ENCODE measurements around the gene TAF8.

TAF8 gene

DNA sequence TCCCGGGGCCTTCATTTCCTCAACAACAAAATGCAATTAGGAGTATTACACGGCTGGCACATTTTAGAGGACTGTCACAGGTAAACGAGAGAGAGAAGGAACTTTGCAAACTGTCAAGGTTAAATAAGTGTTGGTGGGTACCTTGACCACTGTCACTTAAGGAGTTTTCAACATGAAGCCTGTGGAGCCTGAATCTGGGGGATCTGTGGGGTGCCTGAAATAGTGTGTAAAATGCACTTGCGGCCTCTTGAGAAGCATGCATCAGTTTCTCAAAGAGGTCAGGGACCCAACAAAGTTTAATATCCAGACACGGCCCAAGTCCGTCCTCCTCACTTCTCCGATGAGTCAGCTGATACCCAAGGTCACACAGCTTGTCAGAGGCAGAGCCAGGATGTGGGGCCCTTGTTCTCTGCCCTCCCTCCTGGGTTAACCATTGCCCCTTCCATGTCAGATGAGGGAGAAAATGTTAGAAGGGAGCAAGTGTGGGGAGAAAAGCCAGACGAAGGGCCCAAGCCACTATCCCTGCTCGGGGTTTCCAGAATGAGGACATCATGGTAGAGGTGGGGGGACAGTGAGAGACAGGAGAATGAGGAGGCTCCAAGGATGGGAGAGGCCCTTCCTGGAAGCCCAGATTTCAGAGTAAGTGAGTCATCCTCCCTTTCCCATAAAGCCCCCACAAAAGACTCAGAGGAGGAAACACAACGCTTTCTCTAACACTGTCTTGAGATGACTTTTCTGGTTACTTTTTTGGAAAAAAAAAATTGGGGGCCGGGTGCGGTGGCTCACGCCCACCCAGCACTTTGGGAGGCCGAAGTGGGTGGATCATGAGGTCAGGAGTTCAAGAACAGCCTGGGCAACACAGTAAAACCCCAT, 49.9 kb downstream of the TAF8 start:
- DNase-seq, result no peak

DNA sequence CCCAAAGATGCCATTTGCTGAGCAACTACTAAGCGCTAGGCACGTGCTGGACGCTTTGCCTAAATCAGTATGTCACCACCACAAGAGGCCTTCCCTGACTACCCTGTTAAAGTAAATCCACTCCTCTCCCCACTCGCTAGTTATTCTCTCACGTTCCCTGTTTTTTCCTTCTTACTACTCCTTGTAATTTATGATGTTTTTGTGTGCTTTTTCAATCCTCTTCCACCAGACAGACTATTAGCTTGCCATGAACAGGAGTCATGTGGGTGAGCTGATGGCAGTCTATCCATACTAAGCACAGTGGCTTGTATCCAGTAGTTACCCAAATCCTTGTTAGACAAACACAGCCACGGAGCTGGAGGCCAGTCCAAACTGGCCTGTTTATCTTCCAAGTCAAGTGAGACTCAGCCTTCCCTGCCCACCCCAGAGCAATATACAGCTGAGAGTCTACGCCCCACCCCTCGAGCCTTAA, 50.9 kb downstream of the TAF8 start:
- DNase-seq, result no peak

GRCh38 chr6:42103216-42103615, 52.9 kb downstream of the TAF8 start:
- no peak for DNase-seq

DNA sequence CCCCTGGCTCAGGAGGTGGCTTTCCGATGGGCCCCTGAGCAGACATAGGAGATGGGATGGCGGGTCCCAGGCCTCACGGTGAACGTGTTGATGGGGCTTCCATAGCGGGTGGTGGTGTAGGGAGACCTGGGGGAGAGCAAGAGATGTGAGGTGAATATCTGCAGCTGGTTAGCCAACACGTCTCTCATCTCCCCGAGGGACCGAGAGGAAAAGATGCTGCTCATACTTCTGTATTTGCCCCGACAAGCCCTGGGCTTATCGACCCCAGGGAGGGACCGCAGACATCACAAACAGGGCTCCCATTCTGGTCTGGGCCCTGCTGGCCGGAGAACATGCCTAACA, 53.4 kb downstream of the TAF8 start:
- DNase-seq, result no peak

DNA sequence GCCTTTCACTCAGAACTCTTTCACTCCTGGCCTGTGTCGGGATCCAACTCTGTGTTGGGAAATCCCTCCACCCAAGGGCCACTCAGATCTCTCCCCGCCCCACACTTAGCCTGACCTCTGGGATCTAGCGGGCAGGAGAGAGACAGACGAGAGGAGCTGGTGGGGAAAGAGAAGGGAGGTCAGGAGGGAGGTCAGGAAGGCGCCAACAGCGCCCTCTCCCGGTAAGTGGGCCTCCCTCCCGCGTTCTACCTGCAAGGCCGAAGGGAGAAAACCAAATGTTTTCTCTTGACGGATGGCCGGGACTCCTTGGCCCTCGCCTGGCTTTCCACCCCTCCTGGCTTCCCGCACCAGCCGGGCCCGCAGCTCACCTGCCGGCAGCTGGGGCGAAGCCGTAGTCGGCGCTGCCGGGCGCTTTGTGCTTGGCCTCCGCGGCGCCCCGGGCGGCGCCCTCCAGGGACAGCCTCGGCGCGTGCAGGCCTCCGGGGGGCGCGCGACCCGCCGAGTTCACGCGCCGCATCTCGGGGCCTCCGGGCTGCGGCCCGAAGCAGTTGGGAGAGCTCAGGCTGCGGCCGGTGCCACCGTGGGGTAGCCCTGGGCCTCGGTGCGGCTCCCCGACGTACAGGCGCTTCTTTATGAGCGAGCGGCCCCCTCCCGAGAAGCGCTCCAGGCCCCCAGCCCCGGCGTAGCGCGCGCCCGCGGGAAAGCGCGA, 53.9 kb downstream of the TAF8 start:
- peak; percentile 91 for DNase-seq

GRCh38 chr6:42104804-42105125, 54.4 kb downstream of the TAF8 start:
- no peak for DNase-seq

DNA sequence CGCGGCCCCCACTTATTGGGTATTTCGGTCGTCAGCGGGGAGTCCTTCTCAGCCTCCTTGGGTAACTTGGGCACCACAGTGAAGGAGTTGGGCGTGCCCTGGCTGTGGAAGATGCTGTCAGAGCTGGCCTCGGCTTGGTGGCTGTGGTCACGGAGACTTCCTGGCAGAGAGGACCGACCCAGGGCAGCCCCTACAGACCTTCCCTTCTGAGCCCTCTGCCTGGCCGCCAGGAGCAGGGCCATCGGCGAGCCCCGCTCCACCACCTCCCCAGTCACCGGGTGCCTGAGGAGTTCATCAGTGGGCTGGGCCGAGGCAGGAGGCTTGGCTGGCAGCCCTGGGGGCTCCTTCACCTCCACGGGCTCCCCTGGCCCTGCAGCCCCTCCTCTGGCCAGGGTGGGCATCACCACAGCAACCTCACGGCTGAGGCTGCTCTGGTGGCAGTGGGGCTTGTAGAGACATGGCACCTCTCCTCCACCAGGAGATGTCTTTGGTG, 54.9 kb downstream of the TAF8 start:
- DNase-seq, result no peak

DNA sequence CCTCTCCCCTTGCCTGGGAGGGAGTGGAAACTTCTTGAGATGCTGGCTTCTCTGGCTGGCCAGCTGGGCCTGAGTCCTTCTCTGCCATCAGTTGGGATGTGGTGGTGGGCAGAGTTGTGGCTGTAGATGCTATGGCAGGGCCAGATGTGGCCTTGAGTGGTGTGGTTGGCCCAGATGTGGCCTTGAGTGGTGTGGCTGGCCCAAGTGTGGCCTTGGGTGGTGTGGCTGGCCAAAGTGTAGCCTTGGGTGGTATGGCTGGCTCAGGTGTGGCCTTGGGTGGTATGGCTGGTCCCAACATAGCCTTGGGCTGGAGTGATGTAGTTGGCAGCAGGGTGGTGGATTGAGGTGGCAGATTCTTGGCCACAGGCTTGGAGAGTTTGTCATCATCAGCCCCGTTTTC, 55.4 kb downstream of the TAF8 start:
- DNase-seq, result no peak

DNA sequence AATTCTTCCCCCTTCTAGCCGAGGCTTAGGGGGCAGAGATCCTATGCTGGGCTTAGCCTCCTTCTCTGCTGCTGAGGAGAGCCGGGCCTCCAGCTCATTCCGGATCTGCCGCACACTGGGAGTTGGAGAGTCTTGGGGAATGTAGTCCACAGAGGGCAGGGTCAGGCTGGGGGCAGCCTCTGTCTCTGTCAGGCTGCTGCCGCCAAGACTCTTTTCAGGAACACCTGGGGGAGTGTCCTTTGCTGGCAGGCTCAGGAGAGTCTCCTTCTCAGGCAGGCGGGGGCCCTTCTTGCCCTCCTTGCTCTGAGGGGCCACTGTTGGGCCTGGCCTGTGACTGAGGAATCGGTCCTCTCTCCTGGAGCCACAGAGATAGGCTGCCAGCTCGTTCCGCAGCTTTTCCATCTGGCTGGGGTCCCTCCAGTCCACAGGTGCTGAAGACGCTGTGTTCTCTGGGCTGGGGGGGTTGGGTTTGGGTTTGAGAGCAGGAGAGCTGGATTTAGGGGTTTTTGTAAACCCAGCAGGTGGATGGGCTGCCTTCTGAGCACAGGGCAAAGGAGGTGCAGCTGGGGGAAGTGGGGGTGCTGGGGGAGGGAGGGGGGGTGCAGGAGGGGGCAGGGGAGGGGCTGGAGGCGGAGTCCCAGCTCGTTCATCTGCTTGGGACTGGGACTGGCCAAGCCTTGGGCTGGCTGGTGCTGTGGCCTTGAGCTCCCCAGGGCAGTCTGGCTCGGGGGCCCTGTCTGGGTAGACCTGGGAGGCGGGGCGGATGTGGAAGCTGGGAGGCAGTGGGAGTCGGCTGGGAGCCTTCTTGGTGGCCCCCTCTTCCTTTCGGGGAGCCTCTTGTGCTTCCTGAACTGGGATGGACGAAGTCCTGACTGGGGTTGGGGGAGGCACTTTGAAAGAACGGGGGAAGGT, 56.0 kb downstream of the TAF8 start:
- DNase-seq, result peak; percentile 29

- DNase-seq, result no peak
Observed at GRCh38 chr6:42108071-42108470, 57.7 kb downstream of the TAF8 start.

- no peak for DNase-seq
Observed at GRCh38 chr6:42110683-42111082, 60.4 kb downstream of the TAF8 start.

DNA sequence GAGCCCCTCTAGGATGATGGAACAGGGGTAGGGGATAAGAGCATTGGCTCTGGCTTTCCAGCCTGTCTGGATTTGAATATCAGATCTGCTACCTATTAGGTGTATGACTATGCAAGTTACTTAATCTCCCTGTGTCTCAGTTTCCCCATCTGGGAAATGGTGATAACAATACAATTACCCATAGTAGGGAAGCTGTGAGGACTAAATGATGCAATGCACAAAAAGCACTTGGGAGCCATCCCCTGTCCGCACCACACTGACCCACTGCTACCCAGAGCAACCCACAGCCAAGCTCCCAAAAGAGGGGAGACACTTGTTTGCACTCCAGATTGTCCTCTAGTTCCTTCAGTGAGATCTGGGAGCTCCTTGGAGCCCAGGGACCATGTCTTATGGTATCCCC, 62.0 kb downstream of the TAF8 start:
- DNase-seq, result no peak

DNA sequence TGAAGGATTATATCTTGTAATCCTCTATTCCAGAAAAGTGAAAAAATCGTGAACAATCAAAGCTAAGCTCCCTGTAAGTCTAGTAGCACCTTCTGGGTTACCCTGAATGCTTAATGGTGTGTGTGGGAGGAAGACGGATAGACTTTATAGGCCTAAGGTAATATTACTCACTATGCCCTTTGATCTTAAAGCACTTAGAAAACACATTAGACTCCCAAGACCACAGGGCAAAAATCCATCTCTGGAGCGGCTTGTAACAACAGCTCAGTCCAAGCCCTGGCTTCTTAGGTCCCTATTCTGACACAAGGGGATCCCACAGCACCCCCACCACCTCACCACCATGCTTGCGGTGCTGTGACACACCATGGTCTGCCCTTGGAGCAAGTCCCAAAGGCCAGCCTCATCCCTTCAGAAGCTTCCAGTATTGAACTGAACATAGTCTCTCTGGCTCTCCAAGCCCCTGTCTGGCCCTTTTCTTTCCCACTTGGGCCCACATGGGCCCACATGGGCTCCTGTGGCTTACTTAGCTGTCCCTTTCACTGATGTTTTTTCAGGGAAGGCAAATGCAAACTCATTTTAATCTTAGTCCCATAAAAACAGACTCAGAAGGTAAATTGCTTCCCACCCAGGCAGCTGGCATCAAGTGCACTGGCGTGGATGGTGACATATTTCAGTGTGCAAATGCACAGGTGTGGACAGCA, 63.8 kb downstream of the TAF8 start:
- no peak for DNase-seq

GRCh38 chr6:42117843-42118161, 67.5 kb downstream of the TAF8 start:
- DNase-seq, result no peak

GRCh38 chr6:42118162-42119001, 68.1 kb downstream of the TAF8 start:
- no peak for DNase-seq

DNA sequence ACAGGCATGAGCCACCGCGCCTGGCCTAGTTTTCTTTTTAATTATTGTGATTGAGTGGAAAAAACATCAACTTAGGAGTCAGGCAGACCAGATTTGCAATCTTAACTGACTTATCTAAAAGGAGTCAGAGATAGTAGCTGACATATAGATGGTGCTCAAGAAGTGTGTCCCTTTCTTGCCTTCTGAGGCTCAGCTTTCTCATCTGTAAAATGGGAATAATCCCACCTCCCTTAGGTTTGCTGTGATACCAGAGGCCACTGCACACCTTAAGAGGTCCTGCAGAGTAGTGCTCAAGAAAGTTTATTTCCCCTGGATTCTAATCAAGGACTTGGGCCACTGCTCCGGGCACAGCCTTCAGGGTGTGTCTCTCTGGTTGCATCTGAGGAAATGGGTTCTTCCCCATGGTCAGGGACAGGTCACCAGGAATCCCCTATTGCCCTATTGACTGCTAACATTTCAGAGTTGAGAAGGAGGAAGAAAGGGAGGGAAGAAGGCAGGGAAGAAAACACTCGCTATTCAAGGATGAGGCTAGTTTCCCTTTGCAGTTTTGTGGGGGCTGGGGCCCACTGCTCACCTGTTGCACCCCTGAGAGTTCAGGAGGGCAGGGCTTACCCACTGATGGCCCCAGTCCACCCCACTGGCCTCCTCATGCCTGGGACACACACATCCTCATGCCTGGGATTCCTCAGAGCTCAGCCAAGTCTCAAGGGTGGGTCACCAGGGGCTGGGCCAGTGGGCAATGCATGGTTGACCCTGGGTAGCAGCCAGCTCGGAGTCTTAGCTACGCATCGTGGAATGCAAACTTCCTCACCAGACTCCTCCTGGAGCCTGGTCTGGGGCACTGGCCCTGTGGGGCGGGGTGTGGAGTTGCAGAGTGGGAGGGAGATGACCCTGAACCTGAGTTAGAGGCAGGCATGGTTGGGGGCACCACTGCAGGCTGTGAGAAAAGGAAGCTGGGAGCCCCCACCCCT, 70.9 kb downstream of the TAF8 start:
- no peak for DNase-seq

- no peak for DNase-seq
Observed at GRCh38 chr6:42123379-42124103, 73.2 kb downstream of the TAF8 start.

- no peak for DNase-seq
Observed at GRCh38 chr6:42124223-42124836, 74.0 kb downstream of the TAF8 start.

- DNase-seq, result no peak
Observed at GRCh38 chr6:42125231-42125630, 74.9 kb downstream of the TAF8 start.

All from retina (tissue), 1 donor.